GM12878 (cell line): ENCODE measurements around the gene P2RX1. TPM values are rescaled to one million over a fixed set of nuclear protein-coding genes. Genes with fewer than 3 reads are reported as not detected.

ENCODE experiments used
- BCL11A ChIP-seq: IDR thresholded peaks from 2 replicates; pipeline ENCODE4 v1.6.1; 2011; ENCODE audit warnings: low read depth, low read length
- CBX3 ChIP-seq: fragments of 200-600 bp; sonication (generic); IDR thresholded peaks from 2 replicates; pipeline ENCODE4 v1.6.1; 2016; ENCODE audit warnings: low read depth, borderline replicate concordance
- CEBPB ChIP-seq, 2 experiments: fragments of 150-350 bp in 1 of 2; IDR thresholded peaks; 2 replicates each; pipeline ENCODE4 v1.6.1; 2012 to 2014; ENCODE audit warnings: low read depth in 2 of 2, low read length in 2 of 2, borderline replicate concordance in 1 of 2, inconsistent platforms in 1 of 2
- E2F8 ChIP-seq: fragments of 450-650 bp; IDR thresholded peaks from 2 replicates; pipeline ENCODE4 v1.6.1; 2018; ENCODE audit warnings: mild to moderate bottlenecking, low read depth, moderate library complexity; ENCODE audit not compliant: partially characterized antibody
- KDM1A ChIP-seq: fragments of 200-600 bp; sonication (generic); IDR thresholded peaks from 2 replicates; pipeline ENCODE4 v1.6.1; 2016; ENCODE audit warnings: borderline replicate concordance
- PAX8 ChIP-seq: fragments of 450-650 bp; IDR thresholded peaks from 2 replicates; pipeline ENCODE4 v1.6.1; 2017; ENCODE audit warnings: mild to moderate bottlenecking, moderate library complexity
- PBX3 ChIP-seq: IDR thresholded peaks from 2 replicates; pipeline ENCODE4 v1.6.1; 2011; ENCODE audit warnings: mild to moderate bottlenecking, low read depth, low read length, moderate library complexity; ENCODE audit not compliant: insufficient replicate concordance
- SP1 ChIP-seq: IDR thresholded peaks from one replicate; pipeline ENCODE4 v1.6.1; 2011; ENCODE audit warnings: low read depth, low read length
- YBX1 ChIP-seq: fragments of 450-650 bp; IDR thresholded peaks from 2 replicates; pipeline ENCODE4 v1.6.1; 2016; ENCODE audit warnings: antibody characterized with exemption
- YY1 ChIP-seq: IDR thresholded peaks from 2 replicates; pipeline ENCODE4 v1.6.1; 2011; ENCODE audit warnings: low read depth, mild to moderate bottlenecking, low read length
- ZBED1 ChIP-seq: IDR thresholded peaks from 2 replicates; pipeline ENCODE4 v1.6.1; 2016; ENCODE audit warnings: borderline replicate concordance
- polyA plus RNA-seq, 11 experiments: library from polyadenylated mRNA; depleted of rRNA in 4 of 11; unstranded in 6 of 11; stranded (reverse) in 5 of 11; fragments of >200 nt; fragmentation: Nextera tagmentation in 4 of 11; fragmentation: Illumina TruSeq in 1 of 11; extraction: Ambion mirVana in 4 of 11; extraction: Trizol in 1 of 11; gene quantifications; 1 replicate in 1 of 11; 2 replicates in 10 of 11; pipeline versions ENCODE4 v1.2.1 to v1.2.3, GENCODE V29; 2011 to 2016; ENCODE audit warnings: inconsistent platforms in 2 of 11, missing spikeins in 2 of 11, low read depth in 1 of 11
- total RNA-seq, 4 experiments: library from RNA; depleted of rRNA in 3 of 4; stranded (reverse); fragments of >200 nt in 3 of 4; fragmentation: Illumina TruSeq in 1 of 4; extraction: Trizol in 1 of 4; gene quantifications; 2 replicates each; pipeline versions ENCODE4 v1.2.1 to v1.2.3, GENCODE V29; 2013 to 2021
- TF ChIP-seq, protein P1 (sequence below): fragments of 450-650 bp; IDR thresholded peaks from 2 replicates; pipeline ENCODE4 v1.6.1; 2017; ENCODE audit warnings: borderline replicate concordance
- TF ChIP-seq, protein P2 (sequence below): fragments of 450-650 bp; IDR thresholded peaks from 2 replicates; pipeline ENCODE4 v1.6.1; 2016; ENCODE audit warnings: mild to moderate bottlenecking, moderate library complexity, borderline replicate concordance

The P2RX1 gene
- total and polyA plus RNA-seq, 10 of the 15 experiments (the other 5 are each of a cell fraction or from before 2014, with no cell fraction given), result 0.12 to 6.2 (median 3.4) TPM

DNA sequence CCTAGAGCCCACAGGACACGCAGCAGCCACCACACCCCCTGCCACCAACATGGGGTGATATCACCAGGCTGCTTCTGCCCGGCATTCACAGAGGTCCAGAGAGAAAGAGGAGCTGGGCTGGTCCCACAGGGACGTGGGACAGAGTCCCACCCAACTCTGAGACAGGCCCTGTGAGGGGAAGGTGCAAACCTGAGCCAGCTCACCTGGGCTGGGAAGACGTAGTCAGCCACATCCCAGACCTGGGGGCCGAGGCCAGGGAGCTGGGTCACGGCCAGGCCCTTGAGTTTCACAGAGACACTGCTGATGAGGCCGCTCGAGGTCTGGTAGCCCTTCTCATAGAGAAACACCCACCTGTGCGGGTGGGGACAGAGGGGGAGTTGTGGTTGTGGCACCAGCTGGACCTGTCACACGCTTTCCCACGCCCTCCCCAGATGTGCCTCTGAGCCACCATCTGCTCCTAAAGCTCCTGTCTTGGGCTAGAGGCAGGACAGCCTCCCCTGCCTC, 11.2 kb downstream of the P2RX1 start (continued):
- TF ChIP-seq E2F8, result no peak
- no peak for TF ChIP-seq PAX8
- TF ChIP-seq SP1, result no peak
- no peak for TF ChIP-seq YBX1
- TF ChIP-seq YY1, result no peak
- TF ChIP-seq CBX3, result no peak
- no peak for TF ChIP-seq CEBPB (IDR thresholded peaks at IDR 0.05; ENCODE audit: borderline replicate concordance in 1 of 2, low read depth in 2 of 2, low read length in 2 of 2)
- no peak for TF ChIP-seq KDM1A
- TF ChIP-seq, protein P1, sequence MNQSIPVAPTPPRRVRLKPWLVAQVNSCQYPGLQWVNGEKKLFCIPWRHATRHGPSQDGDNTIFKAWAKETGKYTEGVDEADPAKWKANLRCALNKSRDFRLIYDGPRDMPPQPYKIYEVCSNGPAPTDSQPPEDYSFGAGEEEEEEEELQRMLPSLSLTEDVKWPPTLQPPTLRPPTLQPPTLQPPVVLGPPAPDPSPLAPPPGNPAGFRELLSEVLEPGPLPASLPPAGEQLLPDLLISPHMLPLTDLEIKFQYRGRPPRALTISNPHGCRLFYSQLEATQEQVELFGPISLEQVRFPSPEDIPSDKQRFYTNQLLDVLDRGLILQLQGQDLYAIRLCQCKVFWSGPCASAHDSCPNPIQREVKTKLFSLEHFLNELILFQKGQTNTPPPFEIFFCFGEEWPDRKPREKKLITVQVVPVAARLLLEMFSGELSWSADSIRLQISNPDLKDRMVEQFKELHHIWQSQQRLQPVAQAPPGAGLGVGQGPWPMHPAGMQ, result no peak
- TF ChIP-seq ZBED1, result no peak
- TF ChIP-seq BCL11A, result no peak
- TF ChIP-seq, protein P2, sequence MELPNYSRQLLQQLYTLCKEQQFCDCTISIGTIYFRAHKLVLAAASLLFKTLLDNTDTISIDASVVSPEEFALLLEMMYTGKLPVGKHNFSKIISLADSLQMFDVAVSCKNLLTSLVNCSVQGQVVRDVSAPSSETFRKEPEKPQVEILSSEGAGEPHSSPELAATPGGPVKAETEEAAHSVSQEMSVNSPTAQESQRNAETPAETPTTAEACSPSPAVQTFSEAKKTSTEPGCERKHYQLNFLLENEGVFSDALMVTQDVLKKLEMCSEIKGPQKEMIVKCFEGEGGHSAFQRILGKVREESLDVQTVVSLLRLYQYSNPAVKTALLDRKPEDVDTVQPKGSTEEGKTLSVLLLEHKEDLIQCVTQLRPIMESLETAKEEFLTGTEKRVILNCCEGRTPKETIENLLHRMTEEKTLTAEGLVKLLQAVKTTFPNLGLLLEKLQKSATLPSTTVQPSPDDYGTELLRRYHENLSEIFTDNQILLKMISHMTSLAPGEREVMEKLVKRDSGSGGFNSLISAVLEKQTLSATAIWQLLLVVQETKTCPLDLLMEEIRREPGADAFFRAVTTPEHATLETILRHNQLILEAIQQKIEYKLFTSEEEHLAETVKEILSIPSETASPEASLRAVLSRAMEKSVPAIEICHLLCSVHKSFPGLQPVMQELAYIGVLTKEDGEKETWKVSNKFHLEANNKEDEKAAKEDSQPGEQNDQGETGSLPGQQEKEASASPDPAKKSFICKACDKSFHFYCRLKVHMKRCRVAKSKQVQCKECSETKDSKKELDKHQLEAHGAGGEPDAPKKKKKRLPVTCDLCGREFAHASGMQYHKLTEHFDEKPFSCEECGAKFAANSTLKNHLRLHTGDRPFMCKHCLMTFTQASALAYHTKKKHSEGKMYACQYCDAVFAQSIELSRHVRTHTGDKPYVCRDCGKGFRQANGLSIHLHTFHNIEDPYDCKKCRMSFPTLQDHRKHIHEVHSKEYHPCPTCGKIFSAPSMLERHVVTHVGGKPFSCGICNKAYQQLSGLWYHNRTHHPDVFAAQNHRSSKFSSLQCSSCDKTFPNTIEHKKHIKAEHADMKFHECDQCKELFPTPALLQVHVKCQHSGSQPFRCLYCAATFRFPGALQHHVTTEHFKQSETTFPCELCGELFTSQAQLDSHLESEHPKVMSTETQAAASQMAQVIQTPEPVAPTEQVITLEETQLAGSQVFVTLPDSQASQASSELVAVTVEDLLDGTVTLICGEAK, result no peak
- TF ChIP-seq PBX3, result no peak
